NCI-H460 (cell line): ENCODE results near the gene KRTAP10-5. TPM values are rescaled to one million over a fixed set of nuclear protein-coding genes. Genes with fewer than 3 reads are reported as not detected.
"Not testable (repeated sequence)": the region's sequence is repeated elsewhere in the genome, so short reads cannot be mapped to it uniquely, and the experiment has no call there.

ENCODE experiments used
- DNase-seq: peaks from one replicate; pipeline ENCODE4 v3.0.0-alpha.2; 2016; ENCODE audit warnings: low read depth; ENCODE audit errors: extremely low read depth
- total RNA-seq: library from RNA; depleted of rRNA; stranded (reverse); fragments of >200 nt; shearing (Covaris generic); gene quantifications from 2 replicates; pipeline ENCODE4 v1.2.3, GENCODE V29; 2014

KRTAP10-5 gene
- total RNA-seq, 1 experiment from 2014 or later = not detected

DNA sequence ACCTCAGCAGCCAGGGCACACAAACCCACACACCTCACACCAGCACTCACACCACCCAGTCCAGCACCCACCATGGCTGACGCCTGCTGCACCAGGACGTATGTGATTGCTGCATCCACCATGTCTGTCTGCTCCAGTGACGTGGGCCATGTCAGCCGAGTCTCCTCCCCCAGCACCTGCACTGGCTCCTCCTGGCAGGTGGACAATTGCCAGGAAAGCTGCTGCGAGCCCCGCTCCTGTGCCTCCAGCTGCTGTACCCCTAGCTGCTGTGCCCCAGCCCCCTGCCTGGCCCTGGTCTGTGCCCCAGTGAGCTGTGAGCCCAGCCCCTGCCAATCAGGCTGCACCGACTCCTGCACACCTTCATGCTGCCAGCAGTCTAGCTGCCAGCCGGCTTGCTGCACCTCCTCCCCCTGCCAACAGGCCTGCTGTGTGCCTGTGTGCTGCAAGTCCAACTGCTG lies 31.7 kb upstream of the KRTAP10-5 start, which contains the start of gene KRTAP10-8:
TSS of gene KRTAP10-8 (plus strand) at position 51 of the 458 bp plus-strand sequence. CDS start at position 73, 22 bp downstream.
- no peak for DNase-seq

DNA sequence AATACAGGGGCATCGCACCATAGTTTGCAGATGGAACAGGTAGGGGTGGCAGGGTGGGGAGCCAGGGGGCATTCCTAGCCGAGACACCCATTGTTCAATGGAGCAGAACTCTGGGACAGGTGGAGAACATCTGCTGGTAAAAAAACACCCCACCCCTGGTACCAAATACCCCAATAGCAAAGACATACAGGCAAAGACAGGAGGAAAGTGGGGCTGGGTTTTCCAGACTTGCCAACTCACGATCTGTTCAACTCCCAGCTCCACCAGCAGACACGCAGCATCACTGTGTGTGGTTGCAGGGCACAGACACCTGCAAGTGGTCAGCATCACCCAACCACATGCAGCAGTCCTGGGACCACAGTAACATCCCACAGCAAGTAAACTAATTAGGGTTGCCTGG lies 31.1 kb upstream of the KRTAP10-5 start:
- no peak for DNase-seq

DNA sequence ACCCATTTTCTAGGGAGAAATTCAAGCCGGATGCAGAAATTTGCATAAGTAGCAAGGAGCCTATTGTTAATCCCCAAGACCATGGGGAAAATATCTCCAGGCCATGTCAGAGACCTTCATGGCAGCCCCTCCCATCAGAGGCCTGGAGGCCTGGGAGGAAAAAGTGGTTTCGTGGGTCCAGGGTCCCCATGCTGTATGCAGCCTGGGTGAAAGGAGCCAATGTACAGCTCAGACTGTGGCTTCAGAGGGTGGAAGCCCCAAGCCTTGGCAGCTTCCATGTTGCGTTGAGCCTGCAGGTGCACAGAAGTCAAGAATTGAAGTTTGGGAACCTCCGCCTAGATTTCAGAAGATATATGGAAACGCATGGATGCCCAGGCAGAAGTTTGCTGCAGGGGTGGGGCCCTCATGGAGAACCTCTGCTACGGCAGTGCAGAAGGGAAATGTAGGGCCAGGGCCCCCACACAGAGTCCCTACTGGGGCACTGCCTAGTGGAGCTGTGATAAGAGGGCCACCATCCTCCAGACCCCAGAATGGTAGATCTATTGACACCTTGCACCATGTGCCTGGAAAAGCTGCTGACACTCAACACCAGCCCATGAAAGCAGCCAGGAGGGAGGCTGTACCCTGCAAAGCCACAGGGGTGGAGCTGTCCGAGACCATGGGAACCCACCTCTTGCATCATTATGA lies 29.9 kb upstream of the KRTAP10-5 start:
- DNase-seq = not testable (repeated sequence)

DNA sequence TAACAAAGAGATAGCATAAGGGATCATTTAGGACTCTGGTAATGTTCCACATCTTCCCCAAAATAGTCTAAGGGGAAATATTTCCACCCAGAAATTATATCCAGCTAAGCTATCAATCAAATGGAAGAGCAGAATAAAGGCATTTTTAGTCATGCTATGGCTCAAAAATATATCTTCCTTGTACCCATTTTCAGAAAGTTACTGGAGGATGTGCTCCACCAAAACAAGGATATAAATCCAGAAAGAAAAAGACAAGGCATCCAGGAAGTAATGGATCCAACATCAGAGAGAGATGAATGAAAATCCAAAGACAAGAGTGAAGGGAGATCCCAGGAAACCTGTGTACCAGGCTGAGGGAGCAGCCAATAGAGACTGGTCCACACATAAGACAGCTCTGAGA lies 28.8 kb upstream of the KRTAP10-5 start:
- no peak for DNase-seq

DNA sequence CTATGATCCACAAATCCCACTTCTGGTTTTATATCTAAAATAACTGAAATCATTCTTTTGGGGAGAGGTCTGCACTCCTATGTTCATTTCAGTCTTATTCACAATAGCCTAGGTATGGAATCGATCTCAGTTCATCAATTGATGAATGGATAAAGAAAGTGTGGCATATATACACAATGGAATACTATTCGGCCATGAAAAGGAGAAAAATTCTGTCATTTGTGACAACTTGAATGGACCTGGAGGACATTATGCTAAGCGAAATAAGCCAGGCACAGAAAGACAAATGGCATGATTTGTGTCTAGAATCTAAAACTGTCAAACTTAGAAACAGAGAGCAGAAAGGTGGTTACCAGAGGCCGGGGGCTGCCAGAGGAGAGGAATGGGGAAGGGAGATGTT lies 26.1 kb upstream of the KRTAP10-5 start:
- DNase-seq = no peak

DNA sequence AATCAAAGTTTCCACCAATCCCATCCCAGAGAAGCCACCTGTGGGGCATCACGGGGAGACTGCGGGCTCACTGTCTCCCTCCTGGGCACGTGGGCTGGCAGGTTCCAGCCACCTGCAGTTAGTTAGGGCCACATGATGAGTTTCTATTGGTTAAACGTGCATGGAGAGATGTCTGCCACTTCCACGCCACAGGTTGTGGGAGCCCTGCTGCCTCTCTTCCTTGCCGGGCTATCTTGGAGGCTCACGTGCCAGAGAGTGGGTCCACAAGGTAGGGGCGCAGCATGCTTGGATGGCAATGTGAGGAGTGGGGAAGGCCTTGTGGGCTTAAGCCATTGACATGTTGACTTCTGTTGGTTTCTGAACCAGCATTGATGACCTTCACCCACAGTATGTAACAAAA lies 23.5 kb upstream of the KRTAP10-5 start:
- no peak for DNase-seq

DNA sequence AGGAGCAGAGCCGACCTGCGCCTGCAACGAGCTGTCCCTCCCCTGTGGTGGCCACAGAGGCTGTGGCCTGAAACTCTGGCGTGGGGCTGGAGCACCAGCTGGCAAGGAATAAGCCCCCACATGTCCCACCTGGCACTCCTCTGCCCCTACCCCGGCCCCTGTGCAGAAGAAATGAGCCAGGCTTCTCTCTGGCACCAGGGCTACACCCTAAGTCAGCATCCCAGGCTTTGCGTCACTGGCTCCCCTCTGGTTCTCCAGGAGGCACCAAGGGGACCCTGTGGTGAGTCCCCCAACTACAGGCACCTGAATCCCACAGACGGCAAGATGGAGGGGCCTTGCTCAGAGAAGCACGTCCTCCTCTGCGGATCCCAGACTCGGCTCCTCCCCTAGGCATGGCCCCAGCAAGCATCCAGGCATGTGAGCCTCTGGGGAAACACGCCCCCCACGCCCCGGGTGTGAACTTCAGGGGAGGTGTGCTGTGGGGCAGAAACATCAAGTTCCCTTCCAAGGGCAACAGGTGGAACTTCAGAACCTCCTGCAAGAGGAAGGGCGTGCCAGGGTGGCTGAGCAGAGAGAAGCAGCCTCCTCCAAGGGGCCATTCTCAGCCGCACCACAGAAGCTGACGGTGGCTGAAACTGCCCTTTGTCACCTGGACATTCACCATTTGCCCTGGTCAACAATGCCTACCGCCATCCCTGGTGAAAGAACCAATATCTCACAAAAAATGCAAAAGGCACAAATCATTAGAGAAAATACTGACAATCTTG lies 22.9 kb upstream of the KRTAP10-5 start:
- no peak for DNase-seq

DNA sequence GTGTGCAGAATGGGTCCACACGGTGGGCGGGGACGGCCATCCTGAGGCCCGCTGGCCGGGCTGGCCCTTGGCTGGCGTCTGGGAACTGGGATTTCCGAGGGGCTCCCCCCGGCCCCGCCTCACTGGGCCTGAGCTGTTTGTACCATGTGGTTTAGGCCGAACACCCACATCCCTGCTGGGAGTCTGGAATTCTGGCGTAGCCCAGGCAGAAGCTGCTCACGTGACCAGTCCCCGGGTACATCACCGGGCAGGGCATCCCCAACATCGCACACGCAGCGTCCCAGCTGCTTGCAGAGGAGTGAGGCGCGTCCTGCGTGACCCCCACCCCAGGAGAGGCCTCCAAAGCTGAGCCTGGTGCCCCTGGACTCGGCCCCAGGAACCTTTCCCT lies 22.1 kb upstream of the KRTAP10-5 start:
- DNase-seq = no peak

DNA sequence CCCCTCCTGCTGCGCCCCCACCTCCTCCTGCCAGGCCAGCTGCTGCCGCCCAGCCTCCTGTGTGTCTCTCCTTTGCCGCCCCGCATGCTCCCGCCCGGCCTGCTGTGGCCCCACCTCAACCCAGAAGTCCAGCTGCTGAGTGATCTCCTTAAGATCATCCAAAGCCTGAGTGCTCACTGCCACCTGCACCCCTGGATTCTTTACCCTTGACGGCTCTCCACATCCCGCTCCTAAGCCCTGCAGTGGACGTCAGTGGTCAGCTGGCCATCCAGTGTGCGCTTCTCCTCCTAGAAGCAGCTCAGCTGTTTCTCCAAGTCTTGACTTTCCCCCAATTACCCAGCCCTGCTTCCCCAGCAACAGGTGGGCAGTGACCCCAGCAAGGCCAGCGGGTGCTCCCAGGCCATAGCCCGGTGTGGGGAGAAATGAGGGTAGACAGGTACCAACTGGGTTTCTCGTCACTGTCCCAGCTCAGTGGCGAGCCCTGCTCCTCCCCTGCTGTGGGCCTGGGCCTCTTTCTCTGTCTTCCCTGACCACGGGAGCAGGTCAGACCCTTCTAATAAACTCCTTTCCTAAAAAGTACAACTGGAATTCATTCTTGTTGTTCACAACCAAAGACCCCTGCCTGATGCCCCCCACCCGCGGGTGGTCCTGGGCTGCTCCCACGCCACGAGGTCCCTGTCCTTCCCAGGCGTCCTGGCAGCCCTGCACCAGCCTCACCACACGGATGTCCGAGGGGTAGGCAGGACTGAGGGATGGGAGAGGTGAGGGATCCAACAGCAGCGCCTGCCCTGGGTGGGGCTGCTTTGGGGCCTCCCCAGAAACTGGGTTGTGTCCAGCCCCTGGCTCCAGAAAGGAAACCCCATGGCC lies 21.4 kb upstream of the KRTAP10-5 start:
- no peak for DNase-seq

DNA sequence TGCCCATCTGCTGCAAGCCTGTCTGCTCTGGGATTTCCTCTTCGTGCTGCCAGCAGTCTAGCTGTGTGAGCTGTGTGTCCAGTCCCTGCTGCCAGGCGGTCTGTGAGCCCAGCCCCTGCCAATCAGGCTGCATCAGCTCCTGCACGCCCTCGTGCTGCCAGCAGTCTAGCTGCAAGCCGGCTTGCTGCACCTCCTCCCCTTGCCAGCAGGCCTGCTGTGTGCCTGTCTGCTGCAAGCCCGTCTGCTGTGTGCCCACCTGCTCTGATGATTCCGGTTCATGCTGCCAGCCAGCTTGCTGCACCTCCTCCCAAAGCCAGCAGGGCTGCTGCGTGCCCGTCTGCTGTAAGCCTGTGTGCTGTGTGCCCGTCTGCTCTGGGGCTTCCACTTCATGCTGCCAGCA lies 20.7 kb upstream of the KRTAP10-5 start:
- DNase-seq = not testable (repeated sequence)

DNA sequence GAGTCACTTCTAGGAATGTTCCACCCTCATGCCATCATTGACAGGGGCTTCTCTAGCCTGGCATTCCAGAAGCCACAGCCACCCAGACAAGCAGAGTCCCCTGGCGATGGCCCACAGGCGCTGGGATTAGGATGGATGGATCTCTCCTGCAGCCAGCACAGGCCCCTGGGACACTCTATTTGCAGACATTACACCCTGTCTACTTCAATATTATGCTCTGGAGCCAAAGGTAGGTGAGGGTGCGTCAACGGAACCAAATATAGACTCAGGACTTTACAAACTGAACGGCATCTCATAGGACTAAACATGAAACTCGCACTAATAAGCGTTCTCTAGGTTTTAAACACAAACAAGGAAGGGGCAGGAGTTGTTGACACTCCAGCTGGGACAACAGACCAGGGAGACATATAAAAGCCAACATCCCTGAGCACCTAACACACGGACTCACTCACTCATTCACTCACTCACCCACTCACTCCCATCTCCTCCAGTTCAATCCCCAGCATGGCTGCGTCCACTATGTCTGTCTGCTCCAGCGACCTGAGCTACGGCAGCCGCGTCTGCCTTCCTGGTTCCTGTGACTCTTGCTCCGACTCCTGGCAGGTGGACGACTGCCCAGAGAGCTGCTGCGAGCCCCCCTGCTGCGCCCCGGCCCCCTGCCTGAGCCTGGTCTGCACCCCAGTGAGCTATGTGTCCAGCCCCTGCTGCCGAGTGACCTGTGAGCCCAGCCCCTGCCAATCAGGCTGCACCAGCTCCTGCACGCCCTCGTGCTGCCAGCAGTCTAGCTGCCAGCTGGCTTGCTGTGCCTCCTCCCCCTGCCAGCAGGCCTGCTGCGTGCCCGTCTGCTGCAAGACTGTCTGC lies 19.9 kb upstream of the KRTAP10-5 start, which contains the start of gene KRTAP10-7:
TSS of gene KRTAP10-7 (plus strand) at position 480 of the 861 bp plus-strand sequence. CDS start at position 505, 25 bp downstream.
- not testable (repeated sequence) for DNase-seq

DNA sequence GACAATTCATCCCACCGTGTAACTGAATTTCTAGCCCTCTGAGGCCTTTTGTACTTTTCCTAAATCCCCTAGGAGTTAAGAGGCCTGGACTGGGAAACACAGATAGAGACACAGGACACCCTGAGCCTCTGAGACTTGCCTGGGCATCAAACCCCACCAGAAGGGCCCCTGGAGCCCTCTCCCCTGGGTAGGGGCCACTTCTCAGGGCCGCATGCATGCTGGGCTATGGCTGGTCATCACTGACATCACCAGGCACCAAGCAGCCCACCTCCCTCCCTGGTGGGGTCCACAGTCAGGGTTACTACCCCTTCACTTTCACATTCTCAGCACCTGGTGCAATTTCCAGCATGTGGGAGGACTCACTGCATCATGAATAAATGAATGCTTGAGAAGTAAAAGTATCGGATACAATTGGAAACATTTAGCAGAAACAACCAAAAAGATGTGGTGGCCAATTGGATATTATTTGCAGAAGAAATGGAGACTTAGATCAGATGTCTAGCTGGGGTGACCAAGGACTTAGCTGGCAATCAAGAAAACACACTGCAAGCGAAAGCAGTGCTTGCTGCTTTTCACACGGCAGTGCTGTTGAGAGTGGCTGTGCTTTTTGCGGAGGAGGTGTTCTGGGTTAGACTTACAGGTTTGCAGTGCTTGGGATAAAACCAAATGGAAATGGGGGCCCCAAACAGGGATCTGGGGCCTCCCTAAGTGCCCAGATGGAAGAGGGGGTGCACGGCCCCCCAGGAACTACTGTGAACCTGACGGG lies 19.0 kb upstream of the KRTAP10-5 start:
- no peak for DNase-seq

DNA sequence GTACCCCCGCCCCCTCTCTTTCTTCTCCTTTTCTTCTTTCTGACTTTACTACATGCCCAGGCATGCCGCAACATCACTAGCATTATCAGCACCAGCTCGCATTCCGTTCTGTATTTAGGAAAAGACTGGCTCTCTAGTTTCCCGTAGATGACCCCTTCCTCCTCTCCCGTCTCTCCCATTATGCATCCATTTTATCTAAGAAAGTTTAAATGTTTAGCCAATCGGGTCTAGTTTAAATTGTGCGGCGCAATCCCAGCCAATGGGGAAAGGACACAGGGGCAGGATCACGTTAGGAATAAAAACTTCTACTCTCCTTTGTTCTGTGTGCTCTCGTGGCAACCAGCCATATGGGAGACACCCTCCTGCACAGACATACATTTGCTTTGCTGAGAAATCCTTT lies 17.7 kb upstream of the KRTAP10-5 start:
- no peak for DNase-seq

DNA sequence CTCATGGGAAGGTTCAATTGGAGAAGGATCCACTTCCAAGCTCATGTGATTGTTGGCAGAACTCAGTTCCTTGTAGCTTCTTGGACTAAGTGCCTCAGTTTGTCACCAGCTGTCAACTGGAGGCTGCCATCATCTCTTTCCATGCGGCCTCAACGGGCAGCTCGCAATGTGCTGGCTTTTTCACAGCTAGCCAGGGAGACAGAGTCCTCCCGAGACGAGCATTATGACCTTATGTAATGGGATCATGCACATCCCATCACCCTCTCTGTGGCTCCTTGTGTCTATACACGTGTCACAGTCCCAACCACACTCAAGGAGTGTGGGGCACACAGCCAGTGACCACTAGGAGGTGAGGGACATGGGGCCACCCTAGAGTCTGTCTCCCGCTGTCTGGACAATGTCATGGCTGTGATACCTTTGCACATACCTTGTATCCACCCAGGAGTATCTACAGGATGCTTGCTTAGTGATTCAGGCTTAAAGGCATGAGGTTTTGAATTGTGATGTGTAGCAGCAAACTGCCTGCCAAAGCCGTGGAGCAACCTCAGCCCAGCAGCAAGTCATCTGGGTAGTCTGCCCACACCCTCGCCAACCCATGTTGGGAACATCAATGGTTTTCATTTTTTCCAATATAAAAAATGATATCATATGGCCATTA lies 15.8 kb upstream of the KRTAP10-5 start:
- no peak for DNase-seq

DNA sequence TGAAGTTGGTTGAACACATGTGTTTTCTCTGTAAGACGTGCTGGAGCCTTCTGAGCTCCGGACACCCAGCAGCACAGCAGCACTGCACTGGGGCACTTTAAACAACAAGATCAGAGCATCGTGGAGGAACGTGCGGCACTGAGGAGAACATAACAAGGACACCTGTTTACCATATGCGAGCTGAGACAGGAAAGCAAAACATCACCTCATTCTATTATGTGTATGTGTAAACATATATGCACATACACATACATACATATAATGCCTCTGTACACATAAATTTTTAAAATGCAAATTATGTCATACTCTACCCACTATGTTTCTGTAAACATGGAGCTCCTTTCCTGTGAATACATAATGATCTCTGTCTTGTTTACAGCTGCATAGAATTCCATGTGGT lies 15.1 kb upstream of the KRTAP10-5 start:
- DNase-seq = no peak

DNA sequence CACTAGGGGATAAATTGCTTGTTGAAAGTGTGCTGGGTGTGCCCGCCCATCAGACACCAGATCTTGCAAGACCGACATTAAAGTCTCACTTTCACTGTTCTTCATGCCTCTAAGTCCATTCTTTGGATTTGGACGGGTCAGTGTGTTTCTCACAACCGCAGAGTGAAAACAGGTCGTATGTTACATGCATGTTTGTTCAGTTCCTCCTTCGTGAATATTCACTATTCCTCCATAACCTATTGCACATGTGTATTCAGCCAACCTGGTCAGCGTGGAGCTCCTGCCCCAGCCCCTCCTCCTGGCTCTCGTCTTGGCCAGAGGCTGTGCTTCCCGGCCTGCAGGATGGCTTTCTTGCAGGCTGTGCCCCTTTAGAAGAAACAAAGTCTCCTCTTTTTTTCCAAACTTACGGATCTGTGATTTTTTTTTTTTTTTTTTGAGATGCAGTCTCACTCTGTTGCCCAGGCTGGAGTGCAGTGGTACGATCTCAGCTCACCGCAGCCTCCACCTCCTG lies 14.1 kb upstream of the KRTAP10-5 start:
- no peak for DNase-seq

DNA sequence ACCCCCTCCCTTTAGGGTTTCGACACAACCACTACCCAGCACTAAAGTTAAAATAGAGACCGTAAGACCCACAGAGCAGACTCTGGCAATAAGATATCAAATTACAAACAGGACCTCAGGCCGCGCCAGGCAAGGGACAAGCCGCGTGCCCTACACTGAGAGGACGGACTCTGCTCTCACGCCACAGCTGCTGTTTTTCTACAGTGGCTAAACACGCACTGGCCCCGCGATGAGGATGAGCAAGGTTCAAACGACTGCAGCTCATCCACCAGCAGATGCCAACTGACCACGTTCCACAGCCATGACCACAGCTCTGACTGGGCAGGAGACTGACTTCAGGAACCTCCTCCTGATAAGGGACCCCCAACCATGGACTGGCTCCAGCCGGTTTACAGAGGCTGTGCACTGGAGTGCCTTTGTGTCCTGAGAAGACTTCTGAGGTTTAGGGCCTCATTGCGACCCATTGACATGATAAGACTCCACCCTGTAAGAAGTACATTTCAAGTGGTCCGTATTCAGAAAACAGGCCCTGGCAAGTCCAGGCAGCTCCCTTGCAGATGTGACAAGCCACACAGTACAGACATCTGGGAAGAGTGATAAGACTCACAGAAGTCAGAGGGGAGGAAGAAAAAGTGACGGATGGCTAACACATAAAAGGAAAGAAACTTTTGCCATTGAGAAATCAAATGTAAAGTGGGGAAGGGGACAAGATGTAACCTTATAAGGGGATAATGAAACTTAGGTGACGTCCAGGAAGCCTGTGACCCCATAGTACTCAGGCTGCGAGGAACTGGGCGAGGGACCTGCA lies 13.4 kb upstream of the KRTAP10-5 start:
- no peak for DNase-seq
